Esophagus (tissue), 2 donors: ENCODE results near the gene GPX2. TPM values are rescaled to one million over a fixed set of nuclear protein-coding genes. Genes with fewer than 3 reads are reported as not detected.

Experiments
- H3K27ac ChIP-seq, 2 donors: one replicate each; pipeline ENCODE4 v1.5.1; 2013; ENCODE audit warnings: low read depth in 2 of 2, mild to moderate bottlenecking in 2 of 2, inconsistent platforms in 1 of 2, low read length in 1 of 2, moderate library complexity in 1 of 2
- H3K27me3 ChIP-seq, 2 donors: one replicate each; pipeline ENCODE4 v1.6.1; 2013; ENCODE audit warnings: low read length in 2 of 2, control low read depth in 1 of 2, mild to moderate bottlenecking in 1 of 2; ENCODE audit not compliant: insufficient read depth in 2 of 2, control insufficient read depth in 1 of 2
- H3K36me3 ChIP-seq, 2 donors: one replicate each; pipeline ENCODE4 v1.6.1; 2013; ENCODE audit warnings: low read length in 1 of 2; ENCODE audit not compliant: control insufficient read depth in 2 of 2, insufficient read depth in 2 of 2
- H3K4me1 ChIP-seq, 2 donors: one replicate each; pipeline ENCODE4 v1.6.1; 2013; ENCODE audit warnings: low read length in 1 of 2; ENCODE audit not compliant: control insufficient read depth in 2 of 2, insufficient read depth in 2 of 2
- H3K4me3 ChIP-seq, 2 donors: one replicate each; pipeline ENCODE4 v1.5.1; 2013; ENCODE audit warnings: low read length in 2 of 2, mild to moderate bottlenecking in 2 of 2, low read depth in 1 of 2, moderate library complexity in 1 of 2
- H3K9me3 ChIP-seq, 2 donors: one replicate each; pipeline ENCODE4 v1.6.1; 2013; ENCODE audit warnings: mild to moderate bottlenecking in 2 of 2, low read depth in 1 of 2, low read length in 1 of 2, moderate library complexity in 1 of 2; ENCODE audit not compliant: control insufficient read depth in 2 of 2, insufficient read depth in 1 of 2
- WGBS, 2 donors: extraction: QIAGEN DNeasy Blood & Tissue Kit; methylation state at CpG; one replicate each; pipeline ENCODE4 v1.1.7; 2013; 5-methylcytosine and 5-hydroxymethylcytosine counted together
- polyA plus RNA-seq, 2 donors: library from polyadenylated mRNA; stranded (reverse); fragments of 200-250 nt; gene quantifications; one replicate each; pipeline ENCODE4 v1.2.3, GENCODE V29; 2013
- donor health status: healthy with polysubstance abuse.
- donor health status: Bipolar disorder and iron deficiency.

Gene GPX2
- polyA plus RNA-seq, 2 donors: 77.2 to 128 TPM

DNA sequence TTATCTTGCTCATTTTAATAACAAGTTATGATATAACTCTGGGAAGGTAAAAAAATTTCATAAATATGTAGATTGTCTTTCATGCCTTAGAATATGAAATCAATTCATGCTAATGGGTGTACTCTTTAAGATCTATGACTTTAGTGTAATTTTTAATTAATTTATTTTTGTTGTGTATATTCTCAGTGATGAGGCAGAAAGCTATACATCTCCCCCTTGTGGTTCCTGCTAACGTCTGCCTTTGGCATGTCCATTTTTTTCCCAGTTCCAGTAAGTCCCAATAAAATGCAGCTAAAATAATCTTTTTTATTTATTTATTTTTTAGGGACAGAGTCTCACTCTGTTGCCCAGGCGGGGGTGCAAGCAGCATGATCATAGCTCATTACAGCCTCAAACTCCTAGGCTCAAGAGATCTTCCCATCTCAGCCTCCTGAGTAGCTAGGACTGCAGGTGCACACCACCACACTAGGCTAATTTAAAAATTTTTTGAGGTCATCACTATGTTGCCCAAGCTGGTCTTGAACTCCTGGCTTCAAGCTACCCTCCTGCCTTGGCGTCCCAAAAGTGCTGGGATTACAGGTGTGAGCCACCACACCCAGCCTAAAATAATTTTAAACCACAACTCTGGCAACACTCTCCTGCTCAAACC is 31.6 kb downstream of the GPX2 start:
- H3K27me3 ChIP-seq: no peaks in the 10 kb centered on the region
- H3K9me3 ChIP-seq: no peaks in the 10 kb centered on the region
- H3K36me3 ChIP-seq: no peaks in the 10 kb centered on the region
- no peak overlapping the region for H3K4me3 ChIP-seq
- H3K27ac ChIP-seq: no peak overlapping the region
- H3K4me1 ChIP-seq: no peaks in the 10 kb centered on the region
- WGBS, 2 donors: 29 to 36% methylated on average over 3 of the region's 3 CpGs

DNA sequence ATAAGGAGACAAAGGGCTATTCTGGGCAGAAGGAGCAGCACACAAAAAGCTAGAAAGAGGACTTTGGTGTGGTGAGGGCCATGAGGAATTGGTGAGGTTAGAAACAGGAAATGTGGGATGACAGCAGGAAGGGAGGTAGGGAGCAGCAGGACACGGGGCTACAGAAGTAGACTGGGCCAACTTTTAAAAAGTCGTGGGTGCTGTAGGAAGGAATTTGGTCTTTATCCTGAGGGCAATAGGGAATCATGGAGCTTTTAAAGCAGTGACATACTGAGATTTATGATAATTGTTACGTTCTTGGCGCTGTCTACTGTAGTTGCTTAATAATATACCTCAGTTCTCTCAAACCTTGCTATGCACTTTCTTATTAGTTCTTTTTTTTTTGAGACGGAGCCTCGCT is 36.5 kb downstream of the GPX2 start:
- H3K36me3 ChIP-seq: no peaks in the 10 kb centered on the region
- no peak overlapping the region for H3K4me3 ChIP-seq
- no peaks in the 10 kb centered on the region for H3K9me3 ChIP-seq
- no peak overlapping the region for H3K27ac ChIP-seq
- H3K4me1 ChIP-seq: no peaks in the 10 kb centered on the region
- 43 to 49% methylated on average over 6 of the region's 6 CpGs for WGBS, 2 donors
- H3K27me3 ChIP-seq: no peaks in the 10 kb centered on the region

DNA sequence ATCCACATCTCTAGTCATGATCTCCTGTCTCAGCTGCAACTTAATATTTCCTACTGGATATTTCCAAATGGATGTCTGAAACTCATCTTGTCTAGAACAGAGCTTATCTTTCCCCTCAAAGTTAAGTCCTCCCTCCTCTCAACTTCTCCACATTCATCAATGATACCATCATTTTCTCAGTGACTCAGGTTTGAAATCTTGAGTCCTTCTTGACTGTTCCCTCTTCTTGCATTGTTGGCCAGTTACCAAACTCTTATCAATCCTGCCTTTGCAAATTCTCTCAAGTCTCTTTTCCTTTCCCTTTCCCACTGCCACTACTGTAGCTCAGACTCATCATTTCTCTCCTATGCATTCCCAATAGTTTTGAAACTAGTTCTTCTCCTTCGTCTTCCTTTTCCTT is 42.6 kb downstream of the GPX2 start:
- Histone ChIP-seq H3K36me3 (no peaks in the 10 kb centered on the region), H3K27ac (no peak overlapping the region), H3K4me3 (no peak overlapping the region), H3K27me3 (no peaks in the 10 kb centered on the region), H3K4me1 (no peaks in the 10 kb centered on the region), H3K9me3 (no peaks in the 10 kb centered on the region)
- 72 to 78% methylated on average over 1 of the region's 1 CpG for WGBS, 2 donors

DNA sequence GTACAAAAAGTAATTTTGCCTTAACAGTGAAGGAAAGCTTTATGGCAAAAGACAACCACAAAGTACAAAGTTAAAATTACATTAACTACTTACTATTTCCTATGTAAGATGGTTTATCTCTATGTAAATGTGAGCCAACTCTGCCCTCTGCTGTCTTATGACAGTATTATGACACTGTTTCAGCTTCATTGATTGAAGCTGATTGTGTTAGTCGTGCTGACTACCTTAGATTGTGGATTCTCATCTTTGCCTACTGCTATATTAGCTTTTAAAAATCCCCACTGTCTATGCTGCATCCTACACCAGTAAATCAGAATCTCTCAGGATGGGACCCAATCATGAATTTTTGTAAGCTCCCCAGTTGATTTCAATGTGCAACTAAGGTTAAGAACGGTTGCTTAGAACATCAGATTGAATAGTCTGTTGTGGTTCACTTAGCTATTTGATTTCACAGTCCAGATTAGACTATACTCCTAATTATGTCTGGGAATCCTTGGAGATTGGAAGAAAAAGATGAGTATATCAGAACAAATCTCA is 50.6 kb downstream of the GPX2 start:
- Histone ChIP-seq H3K4me3 (no peak overlapping the region), H3K27me3 (peaks cover 0 to 6% of the 10 kb centered on the region in 2 donors), H3K9me3 (no peaks in the 10 kb centered on the region), H3K36me3 (no peaks in the 10 kb centered on the region), H3K4me1 (no peaks in the 10 kb centered on the region), H3K27ac (no peak overlapping the region)
- 44 to 48% methylated on average over 2 of the region's 2 CpGs for WGBS, 2 donors

DNA sequence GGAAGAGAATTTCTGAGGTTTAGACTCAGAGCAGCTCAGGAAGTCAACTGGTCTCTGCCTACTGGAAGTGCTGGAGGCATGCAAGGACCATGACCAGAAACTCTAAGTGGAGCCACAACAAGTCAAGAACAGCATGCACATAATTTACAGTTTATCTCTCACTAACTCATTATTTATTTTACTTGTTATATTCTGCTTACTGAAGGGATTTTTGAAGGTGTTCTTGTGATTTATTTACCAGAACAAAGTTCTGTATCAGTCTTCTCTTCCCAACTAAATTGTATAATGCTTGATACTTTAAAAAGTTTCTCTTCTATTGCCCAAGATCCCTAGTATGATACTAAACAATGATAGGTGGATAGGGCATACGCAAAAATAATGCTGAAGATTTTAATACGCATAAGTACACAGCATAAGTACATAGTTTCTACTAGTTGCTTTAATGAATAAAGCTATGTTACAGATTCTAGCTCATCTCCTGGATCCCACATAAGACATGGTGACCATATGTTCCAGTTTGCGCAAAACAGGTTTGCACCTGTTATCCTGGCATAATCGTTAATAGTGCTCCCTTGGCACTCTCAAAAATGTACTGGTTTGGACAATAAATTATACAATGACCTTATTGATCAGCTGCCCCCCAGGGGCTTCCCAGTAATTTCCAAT is 51.2 kb downstream of the GPX2 start:
- Histone ChIP-seq H3K27ac (no peak overlapping the region), H3K9me3 (no peaks in the 10 kb centered on the region), H3K27me3 (peaks cover 0 to 6% of the 10 kb centered on the region in 2 donors), H3K4me1 (no peaks in the 10 kb centered on the region), H3K36me3 (no peaks in the 10 kb centered on the region), H3K4me3 (no peak overlapping the region)
- 84 to 85% methylated on average over 4 of the region's 4 CpGs for WGBS, 2 donors

DNA sequence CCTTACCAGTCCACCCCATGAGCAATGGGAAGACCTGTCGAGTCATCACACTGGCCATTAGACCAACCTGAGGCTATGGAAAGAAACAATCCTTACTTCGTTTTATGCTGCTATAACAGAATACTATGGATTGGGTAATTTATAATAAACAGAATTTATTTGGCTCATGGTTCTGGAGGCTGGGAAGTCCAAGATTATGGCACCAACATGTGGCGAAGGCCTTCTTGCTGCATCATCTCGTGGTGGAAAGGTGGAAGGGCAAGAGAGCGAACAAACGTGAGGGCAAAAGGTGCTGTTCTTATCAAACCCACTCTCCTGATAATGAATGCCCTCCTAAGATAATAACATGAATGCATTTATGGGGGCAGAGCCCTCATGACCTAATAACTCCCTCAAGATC is 53.2 kb downstream of the GPX2 start:
- Histone ChIP-seq H3K9me3 (no peaks in the 10 kb centered on the region), H3K27me3 (peaks cover 0 to 6% of the 10 kb centered on the region in 2 donors), H3K4me1 (no peaks in the 10 kb centered on the region), H3K36me3 (no peaks in the 10 kb centered on the region), H3K4me3 (no peak overlapping the region), H3K27ac (no peak overlapping the region)
- WGBS, 2 donors: 89 to 92% methylated on average over 6 of the region's 6 CpGs

Other genes with a start within 250 kb of the GPX2 start
- 10 to 100 TPM; 23.1 to 27.1 TPM for gene PLEKHG3, start 238.3 kb downstream of the GPX2 start, polyA plus RNA-seq
- gene SPTB, start 62.8 kb downstream of the GPX2 start, polyA plus RNA-seq: under 1 TPM; 0.11 to 0.41 TPM
- 10 to 100 TPM; 30.3 to 31.7 TPM for gene CHURC1, start 28.3 kb downstream of the GPX2 start, polyA plus RNA-seq
- 1 to 10 TPM; 3.2 to 3.3 TPM for gene RAB15, start 29.6 kb upstream of the GPX2 start, polyA plus RNA-seq
- gene FNTB, start 44.1 kb upstream of the GPX2 start, polyA plus RNA-seq: 10 to 100 TPM; 13.3 to 14.6 TPM
- gene MAX, start 159.8 kb upstream of the GPX2 start, polyA plus RNA-seq: 10 to 100 TPM; 52.2 to 66.8 TPM